ENCODE data around the gene CCDC27. TPM values are rescaled to one million over a fixed set of nuclear protein-coding genes. Genes with fewer than 3 reads are reported as not detected.

The CCDC27 gene
- total and polyA plus RNA-seq, 2 of the 8 experiments (the other 6 are each of a cell fraction or from before 2014, with no cell fraction given): 0.15 TPM; not detected in 1

GRCh38 chr1:3787349-3787715, 35.1 kb downstream of the CCDC27 start:
- no peak overlapping the region for H3K23ac ChIP-seq (ENCODE audit: insufficient read length)
- peaks cover 31% of the 10 kb centered on the region for H3K79me1 ChIP-seq (ENCODE audit: low read depth, low read length)
- no peak overlapping the region for H3K9ac ChIP-seq (replicated peaks in 1 of 4; ENCODE audit: extremely low read depth in 1 of 4, low read depth in 3 of 4, low read length in 3 of 4)
- H2BK15ac ChIP-seq (ENCODE audit: low read length): no peak overlapping the region
- TF ChIP-seq RXRA (IDR thresholded peaks at IDR 0.05; ENCODE audit: insufficient read depth, low read depth, low read length) (no peak), POU5F1 (IDR thresholded peaks at IDR 0.05; ENCODE audit: low read depth, low read length) (no peak), RAD21 (IDR thresholded peaks at IDR 0.05 in 1 of 2, conservative IDR thresholded peaks at IDR 0.05 in 1 of 2; ENCODE audit: low read depth in 2 of 2, low read length in 2 of 2) (no peak), CREB1 (IDR thresholded peaks at IDR 0.05) (no peak), TAF1 (IDR thresholded peaks at IDR 0.05; ENCODE audit: low read depth, low read length) (no peak), TAF7 (optimal IDR thresholded peaks at IDR 0.05; ENCODE audit: borderline replicate concordance, low read depth, low read length) (no peak), TCF12 (IDR thresholded peaks at IDR 0.05; ENCODE audit: low read depth, low read length) (no peak), MAFK (IDR thresholded peaks at IDR 0.05; ENCODE audit: low read depth, low read length) (no peak)
- peaks cover 18 to 39% (median 35%) of the 10 kb centered on the region in 4 experiments for H3K36me3 ChIP-seq (ENCODE audit: control insufficient read depth in 2 of 4, insufficient read depth in 4 of 4, low read length in 3 of 4)
- H4K91ac ChIP-seq (replicated peaks; ENCODE audit: insufficient read length, low read length): no peak overlapping the region
- no peak overlapping the region for H3K4me2 ChIP-seq (ENCODE audit: insufficient read depth in 1 of 2, low read depth in 2 of 2, low read length in 2 of 2)
- FAIRE-seq (no peak), DNase-seq (ENCODE audit: low read depth in 1 of 2, low spot score in 2 of 2) (no peak)
- no peak overlapping the region for H4K5ac ChIP-seq (ENCODE audit: insufficient read length, low read depth, low read length)
- no peak overlapping the region for H4K8ac ChIP-seq (ENCODE audit: extremely low read depth, insufficient read depth, low read length)
- H2BK5ac ChIP-seq (ENCODE audit: low read depth, low read length): no peak overlapping the region; the same call in 1 of the 2 replicates
- no peaks in the 10 kb centered on the region for H3K9me3 ChIP-seq (ENCODE audit: insufficient read depth in 2 of 2, low read depth in 1 of 2, low read length in 1 of 2)
- H3K4me1 ChIP-seq (replicated peaks in 1 of 4; ENCODE audit: control insufficient read depth in 3 of 4, insufficient read depth in 4 of 4, low read length in 3 of 4): peaks cover 3 to 23% (median 16%) of the 10 kb centered on the region in 4 experiments
- H3K4ac ChIP-seq (replicated peaks; ENCODE audit: insufficient read length, low read depth, low read length): no peak overlapping the region
- no peak overlapping the region for H2AK5ac ChIP-seq (ENCODE audit: low read depth, low read length)
- no peak overlapping the region for H2BK120ac ChIP-seq (replicated peaks; ENCODE audit: low read depth, low read length)
- H2AFZ ChIP-seq (ENCODE audit: low read length): no peak overlapping the region
- no peak overlapping the region for H2BK20ac ChIP-seq (ENCODE audit: low read length)
- H2BK12ac ChIP-seq (ENCODE audit: low read depth, low read length): no peak overlapping the region
- H3K79me2 ChIP-seq (ENCODE audit: control insufficient read depth in 1 of 2, insufficient read depth in 2 of 2, low read length in 2 of 2): peaks cover 9 to 52% of the 10 kb centered on the region in 2 experiments
- H3K18ac ChIP-seq (ENCODE audit: extremely low read depth, low read length): no peak overlapping the region
- H3K23me2 ChIP-seq (ENCODE audit: low read depth, low read length): no peaks in the 10 kb centered on the region
- H3K14ac ChIP-seq (ENCODE audit: insufficient read length): no peak overlapping the region
- peaks cover 11 to 27% of the 10 kb centered on the region in 2 experiments for H4K20me1 ChIP-seq (replicated peaks in 1 of 2; ENCODE audit: control insufficient read depth in 1 of 2, insufficient read depth in 2 of 2, low read length in 2 of 2)
- no peaks in the 10 kb centered on the region for H3K27me3 ChIP-seq (replicated peaks in 1 of 4; ENCODE audit: control insufficient read depth in 3 of 4, extremely low read depth in 1 of 4, insufficient read depth in 3 of 4, low read length in 3 of 4)
- 90% methylated on average over 10 of the region's 10 CpGs; no CpG with 5 or more reads in 1 of the 2 experiments for WGBS, 2 experiments (ENCODE audit: extremely low coverage in 1 of 2, insufficient coverage in 1 of 2, insufficient read length in 1 of 2, insufficient replicate concordance in 2 of 2, low coverage in 1 of 2, low lambda C conversion rate in 2 of 2, missing lambda C conversion rate in 1 of 2)
- H3K4me3 ChIP-seq (ENCODE audit: extremely low read depth in 1 of 4, insufficient read depth in 2 of 4, low read depth in 3 of 4, low read length in 4 of 4): no peak overlapping the region
- ChIA-PET POLR2A (ENCODE audit: partially characterized antibody) (interaction anchor here (1.1 to 9.8 kb wide), 5 partner anchors 9 to 62 kb away, joined by 3 to 84 read pairs (median 4); partner anchors contain the start of gene LRRC47), CTCF (ENCODE audit: partially characterized antibody) (interaction anchor here (0.5 to 5.7 kb wide), 11 partner anchors 9 to 940 kb away, joined by 3 to 40 read pairs (median 4); partner anchors contain the start of gene LRRC47)
- no peak overlapping the region for H3K27ac ChIP-seq (ENCODE audit: low read depth, low read length)
- no peak overlapping the region for H3K56ac ChIP-seq (replicated peaks; ENCODE audit: insufficient read length, low read depth, low read length)

All from H1 (cell line).